T-helper 1 cell (primary cell): ENCODE data around the gene GGTA1.
A peak's percentile ranks its signal among the peaks of the same experiment; 100 is the strongest.
"Not testable (repeated sequence)": the region's sequence is repeated elsewhere in the genome, so short reads cannot be mapped to it uniquely, and the experiment has no call there.

Source experiments
- DNase-seq, 5 donors: peaks; one replicate each; pipeline ENCODE4 v3.0.0-alpha.2; 2012 to 2020
- total RNA-seq, 4 donors: gene quantifications; one replicate each; lab custom pipeline; 2026; lab: John Stamatoyannopoulos, UW

GGTA1 gene
- 0 reads per million in 4 donors for total RNA-seq

DNA sequence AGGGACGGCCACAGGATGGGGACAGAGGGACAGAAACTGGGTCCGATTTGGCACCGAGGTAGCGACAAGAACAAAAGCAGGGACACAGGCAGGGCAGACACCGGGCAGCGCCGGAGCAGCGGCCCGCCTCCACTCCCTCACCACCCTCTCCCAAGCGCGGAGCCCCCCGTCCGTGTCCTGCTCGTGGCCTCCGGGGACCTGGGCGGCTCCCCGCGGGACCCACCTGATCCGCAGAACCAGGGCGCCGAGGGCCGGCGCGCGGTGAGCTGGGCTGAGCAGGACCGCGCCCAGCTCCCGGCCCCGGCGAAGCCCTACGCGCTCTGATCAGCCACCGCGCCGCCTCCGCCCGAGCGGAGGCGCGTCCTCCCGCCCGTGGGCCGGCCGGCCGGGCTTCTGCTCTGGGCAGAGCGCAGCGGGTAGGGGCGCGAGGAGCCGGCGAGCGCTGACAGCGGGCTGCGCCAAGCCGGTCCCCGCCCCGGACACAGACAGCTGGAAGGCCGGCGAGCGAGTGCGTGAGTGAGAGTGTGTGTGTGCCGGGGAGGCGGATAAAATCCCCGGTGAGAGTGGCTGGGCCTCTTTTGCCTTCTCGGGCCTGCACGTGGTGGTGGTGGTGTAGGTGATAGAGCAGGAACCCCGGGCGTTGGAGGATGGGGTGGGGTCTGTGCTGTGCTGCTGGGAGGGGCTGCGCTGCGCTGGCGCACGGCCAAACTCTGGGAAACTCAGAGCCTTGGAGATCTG, at the start of gene GGTA1:
TSS of gene GGTA1 (minus strand) at position 418 of the 738 bp plus-strand sequence. CDS start 31,922 bp downstream, outside the sequence.
- no peak for DNase-seq

DNA sequence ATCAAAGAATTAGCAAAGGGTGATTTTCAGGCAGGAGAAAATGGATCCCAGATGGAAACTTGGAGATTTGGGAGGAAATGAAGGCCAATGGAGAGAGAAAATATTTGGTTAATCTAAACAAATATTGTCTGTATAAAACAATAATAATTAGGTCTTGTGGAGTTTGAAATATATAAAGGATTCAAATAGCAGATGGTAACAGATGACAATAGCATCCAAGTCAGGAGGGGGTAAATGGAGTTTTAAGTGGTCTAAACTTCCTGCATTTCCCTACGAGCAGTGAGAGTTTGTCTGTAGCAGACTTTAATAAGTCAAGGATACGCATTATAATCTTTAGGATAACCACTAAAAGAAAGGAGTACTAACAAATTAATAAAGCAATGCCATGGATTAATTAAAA, 49.0 kb upstream of the GGTA1 start:
- no peak for DNase-seq

DNA sequence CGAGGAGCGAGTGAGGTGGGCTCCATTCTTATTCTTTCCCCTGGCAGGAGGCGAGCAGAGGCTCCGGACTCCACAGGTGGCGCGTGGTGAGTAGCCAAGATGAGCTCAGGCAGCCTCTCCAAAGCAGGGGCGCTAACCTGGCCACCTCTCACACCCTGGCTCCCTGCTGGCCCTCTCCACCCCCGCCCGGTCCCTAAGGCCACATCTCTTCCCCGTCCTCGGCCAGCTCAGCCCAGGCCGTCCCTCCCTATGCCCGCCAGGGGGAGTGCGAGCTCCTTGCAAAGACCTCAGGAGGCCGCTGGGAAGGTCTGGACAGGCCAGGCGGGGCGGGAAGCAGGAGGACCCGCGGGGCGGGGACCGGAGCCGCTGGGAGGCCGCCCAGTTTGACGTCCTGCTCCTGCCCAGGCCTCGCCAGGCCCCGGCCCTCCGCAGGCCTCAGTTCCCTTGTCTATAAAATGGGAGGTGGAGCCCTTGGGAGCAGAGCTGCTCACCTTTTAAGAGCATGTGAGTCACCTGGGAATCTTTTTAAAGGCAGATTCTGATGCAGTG, 46.3 kb upstream of the GGTA1 start:
- DNase-seq = peak in 4 of 5 donors; percentile 34 to 57 (median 46)

DNA sequence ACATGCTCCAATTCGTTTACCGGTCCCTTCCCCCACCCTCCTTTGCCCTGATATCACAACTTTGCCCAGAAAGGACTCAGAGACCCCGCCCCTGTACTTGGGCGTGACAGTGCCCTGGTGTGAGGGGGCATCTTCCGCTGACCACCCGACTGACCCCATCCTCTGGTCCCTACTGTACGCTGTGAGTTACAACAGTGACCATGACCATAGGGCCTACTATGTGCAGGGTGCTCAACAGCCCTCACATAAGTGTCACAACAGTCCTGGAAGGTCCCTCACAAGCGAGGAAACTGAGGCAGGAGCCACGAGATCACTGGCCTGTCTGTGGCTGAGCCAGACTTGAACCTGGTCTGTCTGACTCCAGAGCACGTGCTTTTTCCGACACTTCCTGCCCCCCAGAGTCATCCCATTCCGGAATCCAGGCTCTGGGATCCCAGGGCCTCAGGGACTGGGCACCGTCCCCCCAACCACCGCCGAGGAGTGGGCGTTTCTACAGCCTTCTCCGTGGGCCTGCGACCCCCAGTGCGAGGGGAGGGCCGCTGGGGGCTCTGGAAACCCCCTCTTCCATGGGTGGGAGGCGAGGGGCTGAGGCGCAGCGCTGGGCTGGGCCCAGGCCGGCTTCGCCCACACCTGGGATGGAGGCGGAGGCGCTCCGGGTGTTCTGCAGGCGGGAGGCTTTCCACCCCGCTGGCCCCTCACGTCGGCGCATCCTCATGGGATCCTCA, 45.7 kb upstream of the GGTA1 start:
- no peak for DNase-seq

DNA sequence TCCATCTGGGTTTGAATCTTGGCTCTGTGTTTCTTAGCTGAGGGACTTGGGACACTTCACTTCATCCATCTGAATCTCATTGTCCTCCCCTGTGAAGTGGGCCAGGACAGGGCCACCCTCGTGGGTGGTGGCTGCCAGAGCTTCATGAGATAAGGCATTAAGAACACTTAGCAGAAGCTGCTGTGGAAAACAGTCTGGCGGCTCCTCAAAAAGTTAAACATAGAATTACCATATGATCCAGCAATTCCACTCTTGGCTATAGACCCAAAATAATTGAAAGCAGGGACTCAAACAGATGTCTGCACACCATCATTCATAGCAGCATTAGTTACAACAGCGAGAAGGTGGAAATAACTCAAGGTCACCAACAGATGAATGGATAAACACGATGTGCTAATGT, 42.4 kb upstream of the GGTA1 start:
- no peak for DNase-seq

DNA sequence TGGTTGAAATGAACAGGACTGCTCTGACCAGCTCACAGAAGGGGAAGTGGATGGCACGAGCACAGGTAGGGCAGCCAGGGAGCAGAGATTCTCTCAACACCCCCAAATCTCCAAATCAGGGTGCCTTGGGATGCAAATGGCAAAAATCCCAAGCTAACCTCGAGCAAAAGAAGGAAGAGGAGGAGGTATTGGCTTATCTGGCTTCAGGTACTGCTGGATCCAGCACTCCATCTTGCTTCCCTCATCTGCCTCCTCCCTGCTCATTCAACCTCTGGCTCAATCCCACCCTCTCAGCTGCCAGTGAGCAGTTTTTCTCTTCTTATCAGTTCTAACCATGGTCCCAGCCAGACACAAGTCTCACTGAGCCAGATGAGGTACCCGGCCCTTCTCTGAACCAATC, 41.6 kb upstream of the GGTA1 start:
- DNase-seq = no peak

DNA sequence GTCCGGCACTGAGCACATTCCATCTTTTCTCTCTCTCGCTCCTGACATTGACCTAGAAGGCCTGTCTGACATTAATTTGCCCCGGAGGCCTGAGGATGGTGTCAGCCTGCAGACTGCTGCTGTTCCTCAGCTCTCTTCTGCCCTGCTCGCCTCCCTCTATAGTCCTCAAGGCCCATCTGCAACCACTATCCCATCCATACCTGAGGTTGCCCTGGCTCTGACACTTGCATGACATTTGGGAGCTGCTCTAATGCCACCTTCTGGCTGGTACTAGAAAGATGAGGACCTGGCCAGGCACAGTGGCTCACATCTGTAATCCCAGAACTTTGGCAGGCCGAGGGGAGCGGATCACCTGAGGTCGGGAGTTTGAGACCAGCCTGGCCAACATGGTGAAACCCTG, 38.6 kb upstream of the GGTA1 start:
- DNase-seq = no peak

DNA sequence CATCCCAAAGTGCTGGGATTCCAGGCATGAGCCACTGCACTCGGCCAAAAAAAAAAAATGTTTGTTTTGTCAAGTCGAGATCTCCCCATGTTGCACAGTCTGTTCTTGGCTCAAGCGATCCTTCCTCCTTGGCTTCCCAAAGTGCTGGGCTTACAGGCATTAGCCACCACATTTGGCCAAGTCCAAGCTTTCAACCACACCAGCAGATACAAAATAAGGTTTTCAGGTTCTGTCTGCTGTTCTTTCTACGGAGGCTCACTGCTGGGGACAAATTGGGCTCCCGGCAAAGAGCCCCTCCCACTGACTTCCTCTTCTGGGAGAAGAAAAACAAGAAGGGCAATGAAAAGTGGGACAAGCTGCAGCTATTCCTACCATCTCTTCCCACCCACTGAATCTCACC, 37.6 kb upstream of the GGTA1 start:
- DNase-seq = no peak

DNA sequence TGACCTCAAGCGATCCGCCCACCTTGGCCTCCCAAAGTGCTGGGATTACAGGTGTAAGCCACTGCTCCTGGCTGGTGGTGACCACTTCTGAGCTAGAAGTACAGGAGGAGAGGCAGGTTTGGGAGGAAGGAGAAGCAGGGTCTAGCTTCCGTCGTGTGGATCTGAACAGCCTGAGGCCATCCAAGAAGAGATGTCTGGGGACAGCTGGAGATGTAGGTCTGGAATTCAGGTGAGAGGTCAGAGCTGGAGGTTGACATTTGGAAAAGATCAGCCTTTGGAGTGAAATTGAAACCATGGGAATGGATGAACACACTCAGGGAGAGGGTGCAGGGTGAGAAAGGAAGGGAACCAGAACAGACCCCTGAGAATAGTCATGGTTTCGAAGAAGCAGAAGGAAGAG, 33.2 kb upstream of the GGTA1 start:
- DNase-seq = no peak

DNA sequence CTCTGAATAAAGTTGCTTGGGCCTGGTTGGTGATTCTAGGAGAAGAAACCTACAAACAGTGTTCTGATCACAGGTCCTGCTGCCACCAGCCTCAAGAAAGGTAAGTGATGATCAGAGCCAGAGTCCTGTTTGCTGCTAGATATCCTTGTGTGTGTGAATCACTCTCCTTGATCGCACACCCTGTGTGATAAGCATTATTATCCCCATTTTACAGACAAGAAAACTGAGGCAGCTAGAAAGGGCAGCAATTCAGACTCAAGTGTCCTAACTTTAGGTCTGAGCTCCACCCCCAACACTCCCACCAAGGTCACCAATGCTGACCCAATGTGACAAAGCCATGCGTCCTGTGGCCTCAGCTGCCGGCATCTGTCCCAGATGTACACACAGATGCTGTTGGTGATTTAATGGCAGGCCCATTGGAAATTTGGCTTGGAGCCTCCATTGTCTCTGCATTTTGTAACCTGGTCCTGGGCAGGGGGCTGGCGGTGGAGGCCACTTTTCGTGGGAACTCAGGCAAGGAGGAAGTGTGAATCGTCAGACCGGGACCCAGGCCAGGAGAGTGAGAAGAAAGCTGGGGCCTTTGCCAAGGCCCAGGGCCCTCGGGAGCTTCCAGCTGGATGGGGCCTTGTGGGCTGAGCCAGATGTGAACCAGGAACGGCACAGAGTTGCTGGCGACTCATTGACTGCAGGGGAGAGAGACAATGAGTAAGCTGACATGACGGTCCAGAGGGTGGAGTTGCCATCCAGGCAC, 29.8 kb upstream of the GGTA1 start:
- no peak for DNase-seq

DNA sequence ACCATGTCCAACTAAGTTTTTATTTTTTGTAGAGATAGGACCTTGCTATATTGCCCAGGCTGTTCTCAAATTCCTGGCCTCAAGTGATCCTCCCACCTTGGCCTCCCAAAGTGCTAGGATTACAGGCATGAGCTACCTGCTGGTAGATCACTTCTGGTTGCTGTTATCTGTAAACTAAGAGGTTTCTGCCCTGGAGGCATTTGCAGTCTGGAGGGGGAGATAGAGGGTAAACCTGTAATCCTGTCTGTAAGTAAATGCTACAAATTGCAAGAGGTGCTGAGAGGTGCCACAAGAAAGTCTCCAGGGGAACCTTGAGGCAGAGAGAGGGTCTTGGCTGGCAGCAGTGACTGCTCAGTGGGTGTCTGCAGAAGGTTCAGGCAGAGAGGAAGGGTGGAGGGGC, 29.0 kb upstream of the GGTA1 start:
- DNase-seq = no peak

DNA sequence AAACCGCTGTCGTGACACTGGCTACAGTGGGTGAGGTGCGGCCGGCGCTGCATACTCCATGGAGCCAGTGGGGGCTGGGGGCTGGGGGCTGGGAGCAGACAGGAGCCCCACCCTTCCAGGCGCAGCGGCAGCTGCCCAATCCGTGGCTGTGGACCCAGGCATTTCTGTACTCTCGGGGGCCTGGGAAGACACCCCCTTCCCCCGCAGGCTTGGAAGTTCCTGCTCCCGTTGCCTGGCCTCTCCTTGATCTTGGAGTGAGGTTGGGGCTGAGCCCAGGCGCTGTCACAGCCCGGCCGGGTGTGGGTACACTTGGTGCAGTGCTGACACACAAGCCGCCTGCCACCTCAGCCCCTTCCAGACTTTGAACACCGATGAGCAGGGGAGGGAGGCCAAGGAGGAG, 27.7 kb upstream of the GGTA1 start:
- no peak for DNase-seq

DNA sequence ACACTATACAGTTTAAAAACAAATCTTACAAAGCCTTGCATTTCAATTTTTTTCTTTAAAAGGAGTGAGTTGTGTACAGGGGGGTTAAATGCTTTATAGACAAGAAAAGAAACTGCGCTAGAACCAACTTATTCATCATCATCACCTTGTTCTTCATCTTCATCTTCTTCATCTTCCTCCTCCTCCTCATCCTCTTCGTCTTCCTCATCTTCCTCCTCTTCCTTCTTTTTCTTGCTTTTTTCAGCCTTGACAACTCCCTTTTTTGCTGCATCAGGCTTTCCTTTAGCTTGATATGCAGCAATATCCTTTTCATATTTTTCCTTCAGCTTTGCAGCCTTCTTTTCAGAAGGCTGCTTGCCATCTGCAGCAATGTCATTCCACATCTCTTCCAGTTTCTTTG, 20.0 kb upstream of the GGTA1 start:
- DNase-seq = not testable (repeated sequence)

DNA sequence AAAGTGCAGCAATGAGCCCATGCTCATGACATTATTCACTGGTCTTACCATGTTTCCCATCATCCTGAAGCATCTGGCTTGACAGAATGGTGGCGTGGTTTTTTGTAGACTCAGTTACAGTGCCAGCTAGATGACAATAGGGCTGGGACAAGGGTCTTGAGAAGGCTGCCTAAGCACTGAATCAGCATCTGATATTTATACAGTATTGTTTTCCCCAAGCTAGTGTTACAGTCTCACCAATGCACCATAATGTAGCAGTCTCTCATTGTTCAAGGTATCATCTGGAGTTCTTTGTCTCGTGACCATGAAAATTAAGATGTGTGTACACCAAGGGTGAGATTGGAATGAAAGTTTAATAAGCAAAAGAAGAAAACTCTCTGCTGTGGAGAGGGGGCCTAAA, 19.0 kb upstream of the GGTA1 start:
- DNase-seq = no peak

DNA sequence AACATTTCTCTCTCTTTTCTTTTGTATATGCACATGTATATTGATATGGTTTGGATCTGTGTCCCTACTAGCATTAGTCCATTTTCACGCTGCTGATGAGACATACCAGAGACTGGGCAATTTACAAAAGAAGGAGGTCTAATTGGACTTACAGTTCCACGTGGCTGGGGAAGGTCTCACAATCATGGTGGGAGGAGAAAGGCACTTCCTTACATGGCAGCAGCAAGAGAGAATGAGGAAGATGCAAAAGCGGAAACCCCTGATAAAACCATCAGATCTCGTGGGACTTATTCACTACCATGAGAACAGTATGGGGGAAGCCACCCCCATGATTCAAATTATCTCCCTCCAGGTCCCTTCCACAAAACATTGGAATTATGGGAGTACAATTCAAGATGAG, 13.5 kb upstream of the GGTA1 start:
- not testable (repeated sequence) for DNase-seq

DNA sequence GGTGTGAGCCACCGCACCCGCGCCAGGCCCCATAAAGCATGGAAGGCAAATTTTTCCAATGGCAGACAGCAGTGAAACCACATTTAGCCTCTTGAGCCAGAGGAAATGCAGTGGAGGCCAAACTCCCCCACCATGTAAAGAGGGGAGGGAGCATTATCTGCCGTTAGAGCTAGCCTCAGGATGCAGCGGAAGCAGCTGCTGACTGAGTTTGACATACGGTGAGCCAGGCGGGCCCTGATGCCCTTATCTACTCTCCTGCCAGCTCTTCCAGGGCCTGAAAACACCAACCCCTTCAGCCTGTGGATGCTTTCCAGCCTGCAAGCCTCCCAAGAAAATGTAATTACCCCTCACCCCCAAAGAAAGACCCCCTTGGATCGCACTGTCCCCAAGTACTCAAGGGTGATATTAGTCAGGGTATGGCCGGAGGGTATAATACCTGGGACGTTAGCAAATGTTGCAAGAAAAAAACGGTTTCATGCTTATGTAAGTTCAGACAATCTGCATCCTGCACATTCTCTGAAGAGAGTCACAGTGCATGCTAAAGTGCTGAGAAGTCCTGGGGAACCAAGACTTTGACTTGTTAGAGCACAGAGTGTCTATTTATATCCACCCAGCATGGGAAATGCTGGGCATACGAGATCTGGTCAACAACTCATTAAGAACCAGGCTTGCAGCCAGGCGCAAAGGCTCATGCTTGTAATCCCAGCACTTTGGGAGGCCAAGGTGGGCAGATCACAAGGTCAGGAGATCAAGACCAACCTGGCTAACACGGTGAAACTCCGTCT, 11.3 kb upstream of the GGTA1 start:
- no peak for DNase-seq

DNA sequence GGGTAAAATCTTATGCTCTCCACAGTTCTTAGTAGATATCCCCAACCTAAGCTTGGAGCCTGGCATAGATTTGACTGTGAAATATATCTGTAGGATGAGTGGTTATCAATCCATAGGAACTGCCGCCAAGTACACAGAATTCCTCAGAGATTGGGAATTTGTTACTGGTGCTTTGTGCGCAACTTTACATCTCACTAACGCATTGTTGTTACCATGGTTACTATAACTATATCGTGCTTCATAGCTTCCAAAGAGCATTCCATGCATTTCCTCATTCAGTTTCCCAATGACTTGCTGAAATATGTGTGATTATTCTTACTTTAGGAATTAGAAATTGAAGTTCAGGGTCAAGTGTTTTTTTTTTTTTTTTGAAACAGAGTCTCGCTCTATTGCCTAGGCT, 9.5 kb upstream of the GGTA1 start:
- DNase-seq = no peak

DNA sequence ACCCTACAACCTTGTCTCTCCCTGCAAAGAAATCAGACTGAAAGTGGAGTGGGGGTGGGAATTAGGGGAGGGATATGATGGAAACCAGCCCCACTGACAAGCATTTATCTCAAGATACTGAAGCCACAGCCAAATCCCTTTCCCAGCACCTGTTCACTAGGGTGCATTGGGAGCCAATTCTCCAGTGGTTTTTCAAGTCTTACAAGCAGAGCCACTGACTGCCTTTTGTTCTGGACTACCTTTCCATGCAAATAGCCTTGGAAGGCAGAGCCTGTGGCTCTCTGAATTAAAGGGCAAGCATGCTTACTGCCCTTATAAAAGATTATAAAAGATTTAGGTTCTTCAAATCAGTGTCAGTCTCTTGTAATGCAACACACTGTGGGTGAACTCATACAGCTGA, 8.8 kb upstream of the GGTA1 start:
- no peak for DNase-seq

DNA sequence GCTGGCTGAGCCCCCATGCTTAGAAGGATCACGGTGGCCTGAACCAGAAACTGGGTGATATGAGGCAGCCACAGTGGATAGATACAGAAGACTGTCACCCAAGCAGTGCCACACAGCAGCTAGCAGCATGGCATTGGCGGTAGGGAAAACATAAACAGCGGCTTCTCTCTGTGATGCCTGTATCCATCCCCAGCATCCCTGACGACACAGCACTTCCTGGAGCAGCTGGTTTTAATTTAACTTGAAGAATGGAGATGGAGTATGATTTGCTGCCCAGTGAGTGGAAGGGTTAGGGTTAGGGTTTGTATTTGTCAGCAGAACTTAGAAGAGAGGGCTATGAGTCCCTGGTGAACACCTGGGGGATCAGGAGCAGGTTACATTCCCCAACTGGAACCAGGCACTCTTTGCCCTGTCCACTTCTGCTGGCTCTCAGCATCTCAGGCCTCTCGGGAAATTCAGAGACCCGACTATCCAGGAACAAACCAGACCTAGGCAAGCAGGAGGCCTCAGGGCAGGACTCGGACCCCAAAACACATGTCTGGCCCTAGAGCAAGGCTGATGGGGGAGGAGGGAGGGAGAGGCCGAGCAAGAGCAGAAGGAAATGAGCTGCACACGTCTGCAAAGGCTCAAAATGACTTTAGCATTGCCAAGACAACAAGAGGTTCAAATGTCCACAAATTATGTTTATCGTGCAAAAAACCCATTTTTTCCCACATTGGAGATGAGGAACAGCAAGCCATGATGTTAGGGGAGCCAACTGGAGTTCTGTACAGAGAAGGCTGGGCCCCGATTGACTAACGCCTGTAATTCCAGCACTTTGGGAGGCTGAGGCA, 6.5 kb upstream of the GGTA1 start:
- no peak for DNase-seq

DNA sequence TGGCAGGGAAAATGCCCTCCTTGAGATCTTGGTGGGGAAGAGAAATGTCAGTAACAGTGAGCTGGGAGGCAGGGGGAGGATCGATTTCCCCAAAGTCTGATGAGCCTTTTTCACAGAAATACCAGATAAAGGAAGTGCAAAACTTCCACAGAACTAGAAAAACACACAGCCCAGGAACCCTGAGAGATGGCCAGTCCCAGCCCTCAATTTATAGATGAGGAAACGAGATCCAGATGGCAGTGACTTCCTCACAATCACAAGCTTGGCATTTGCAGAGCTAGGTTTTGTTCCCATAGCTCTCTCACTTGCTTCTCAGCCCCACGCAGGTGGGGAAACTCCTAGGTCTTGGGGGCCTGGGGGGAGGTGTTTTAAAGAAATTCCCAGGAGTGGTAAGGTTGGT, 3.8 kb upstream of the GGTA1 start:
- no peak for DNase-seq

DNA sequence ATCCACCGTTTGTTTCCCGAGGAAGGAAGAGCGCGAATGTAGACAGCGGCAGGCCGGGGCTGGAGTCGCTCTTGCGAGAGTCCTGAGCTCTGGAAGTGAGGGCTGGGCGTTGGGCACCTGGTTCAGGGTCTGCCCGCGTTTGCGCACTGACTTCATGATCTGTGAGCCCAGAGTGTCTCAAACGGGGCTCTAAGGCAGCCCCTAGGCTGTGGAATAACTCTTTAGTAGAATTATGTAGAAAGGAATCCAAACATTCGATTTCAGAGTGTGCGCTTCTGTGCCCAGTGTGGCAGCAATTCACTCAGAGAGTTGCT, 478 bp upstream of the GGTA1 start:
- no peak for DNase-seq

DNA sequence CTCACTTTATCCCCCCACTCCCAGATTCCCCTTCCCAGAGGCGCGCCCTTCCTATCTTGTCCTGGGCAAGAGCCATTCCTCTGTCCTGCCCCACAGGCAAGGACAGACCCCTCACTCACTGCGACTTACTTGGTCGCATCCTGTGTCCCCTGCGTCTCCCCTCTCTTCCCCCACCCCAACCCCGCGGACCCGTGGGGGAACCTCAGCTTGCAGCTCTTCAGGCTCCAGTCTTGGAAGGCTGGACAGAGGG, 542 bp downstream of the GGTA1 start:
- no peak for DNase-seq
